Coronary artery (tissue), 2 donors: ENCODE data around the gene MLKL.

Experiments used
- DNase-seq: peaks from one replicate; pipeline ENCODE4 v3.0.0-alpha.2; 2017; ENCODE audit warnings: low spot score
- H3K27ac ChIP-seq, 2 donors: fragments of 200-600 bp; sonication (generic); one replicate each; pipeline ENCODE4 v1.5.1; 2016 to 2019
- H3K4me3 ChIP-seq: fragments of 200-600 bp; sonication (generic); 2 replicates; pipeline ENCODE4 v1.5.1; 2016; ENCODE audit warnings: mild to moderate bottlenecking, moderate library complexity
- TF ChIP-seq, protein P1 (sequence below): fragments of 200-600 bp; sonication (generic); IDR thresholded peaks from one replicate; pipeline ENCODE4 v1.5.1; 2019; ENCODE audit warnings: antibody characterized with exemption

Gene MLKL

GRCh38 chr16:74732707-74733350, 32.2 kb upstream of the MLKL start:
- no peak for DNase-seq
- TF ChIP-seq, protein P1, sequence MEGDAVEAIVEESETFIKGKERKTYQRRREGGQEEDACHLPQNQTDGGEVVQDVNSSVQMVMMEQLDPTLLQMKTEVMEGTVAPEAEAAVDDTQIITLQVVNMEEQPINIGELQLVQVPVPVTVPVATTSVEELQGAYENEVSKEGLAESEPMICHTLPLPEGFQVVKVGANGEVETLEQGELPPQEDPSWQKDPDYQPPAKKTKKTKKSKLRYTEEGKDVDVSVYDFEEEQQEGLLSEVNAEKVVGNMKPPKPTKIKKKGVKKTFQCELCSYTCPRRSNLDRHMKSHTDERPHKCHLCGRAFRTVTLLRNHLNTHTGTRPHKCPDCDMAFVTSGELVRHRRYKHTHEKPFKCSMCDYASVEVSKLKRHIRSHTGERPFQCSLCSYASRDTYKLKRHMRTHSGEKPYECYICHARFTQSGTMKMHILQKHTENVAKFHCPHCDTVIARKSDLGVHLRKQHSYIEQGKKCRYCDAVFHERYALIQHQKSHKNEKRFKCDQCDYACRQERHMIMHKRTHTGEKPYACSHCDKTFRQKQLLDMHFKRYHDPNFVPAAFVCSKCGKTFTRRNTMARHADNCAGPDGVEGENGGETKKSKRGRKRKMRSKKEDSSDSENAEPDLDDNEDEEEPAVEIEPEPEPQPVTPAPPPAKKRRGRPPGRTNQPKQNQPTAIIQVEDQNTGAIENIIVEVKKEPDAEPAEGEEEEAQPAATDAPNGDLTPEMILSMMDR: no peak
- Histone ChIP-seq H3K4me3 (no peak overlapping the region), H3K27ac (no peak overlapping the region)

DNA sequence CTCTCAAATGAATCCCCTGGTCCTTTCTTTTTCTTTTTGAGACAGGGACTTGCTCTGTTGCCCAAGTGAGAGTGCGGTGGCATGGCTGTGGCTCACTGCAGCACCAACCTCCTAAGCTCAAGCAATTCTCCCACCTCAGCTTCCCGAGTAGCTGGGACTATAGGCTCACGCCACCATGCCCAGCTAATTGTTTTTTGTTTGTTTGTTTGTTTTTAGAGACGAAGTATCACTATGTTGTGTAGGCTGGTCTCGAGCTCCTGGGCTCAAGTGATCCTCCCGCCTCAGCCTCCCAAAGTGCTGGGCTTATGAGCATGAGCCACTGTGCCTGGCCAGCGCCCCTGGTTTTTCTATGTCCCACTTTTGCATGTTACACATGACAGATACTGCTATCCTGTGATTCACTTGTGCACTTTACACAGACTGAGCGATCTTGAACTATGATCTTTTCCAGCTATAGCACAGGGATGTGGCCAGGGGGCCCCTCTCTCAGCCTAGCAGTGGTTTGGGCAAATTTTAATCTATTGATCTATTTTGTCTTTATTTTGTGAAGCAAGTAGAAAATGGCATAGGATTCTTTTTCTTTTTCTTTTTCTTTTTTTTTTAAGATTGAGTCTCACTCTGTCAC, 31.3 kb upstream of the MLKL start:
- TF ChIP-seq, protein P1: no peak
- Histone ChIP-seq H3K27ac (no peak overlapping the region), H3K4me3 (no peak overlapping the region)
- DNase-seq: no peak

GRCh38 chr16:74729783-74730683, 29.4 kb upstream of the MLKL start:
- no peak overlapping the region for H3K4me3 ChIP-seq
- no peak for DNase-seq

GRCh38 chr16:74727903-74728302, 27.2 kb upstream of the MLKL start:
- no peak overlapping the region for H3K4me3 ChIP-seq
- no peak for DNase-seq
- H3K27ac ChIP-seq: no peak overlapping the region

More at GRCh38 chr16:74729783-74730683, 29.4 kb upstream of the MLKL start:
- H3K27ac ChIP-seq: no peak overlapping the region
- TF ChIP-seq, protein P1: no peak

DNA sequence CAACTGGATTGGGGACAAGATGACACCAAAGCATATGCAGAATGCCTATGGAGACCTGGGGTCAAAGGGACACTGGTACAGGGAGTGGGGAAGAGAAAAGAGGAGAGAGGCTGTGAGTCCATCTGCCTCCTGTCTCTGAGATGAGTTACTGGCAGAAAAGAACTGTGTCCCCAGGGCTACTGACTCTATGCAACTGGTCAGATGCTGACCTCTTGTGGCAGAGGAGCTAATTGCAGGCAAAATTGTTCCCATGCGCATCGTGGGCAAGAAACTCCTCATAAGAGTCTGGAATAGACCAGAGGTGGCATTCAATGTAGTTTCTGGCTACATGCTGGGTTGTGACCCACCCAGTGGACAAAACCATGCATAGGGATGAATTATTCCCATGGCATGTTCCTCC, 26.1 kb upstream of the MLKL start:
- Histone ChIP-seq H3K27ac (no peak overlapping the region), H3K4me3 (no peak overlapping the region)
- DNase-seq: no peak
- TF ChIP-seq, protein P1: no peak

More at GRCh38 chr16:74727903-74728302, 27.2 kb upstream of the MLKL start:
- TF ChIP-seq, protein P1: no peak

DNA sequence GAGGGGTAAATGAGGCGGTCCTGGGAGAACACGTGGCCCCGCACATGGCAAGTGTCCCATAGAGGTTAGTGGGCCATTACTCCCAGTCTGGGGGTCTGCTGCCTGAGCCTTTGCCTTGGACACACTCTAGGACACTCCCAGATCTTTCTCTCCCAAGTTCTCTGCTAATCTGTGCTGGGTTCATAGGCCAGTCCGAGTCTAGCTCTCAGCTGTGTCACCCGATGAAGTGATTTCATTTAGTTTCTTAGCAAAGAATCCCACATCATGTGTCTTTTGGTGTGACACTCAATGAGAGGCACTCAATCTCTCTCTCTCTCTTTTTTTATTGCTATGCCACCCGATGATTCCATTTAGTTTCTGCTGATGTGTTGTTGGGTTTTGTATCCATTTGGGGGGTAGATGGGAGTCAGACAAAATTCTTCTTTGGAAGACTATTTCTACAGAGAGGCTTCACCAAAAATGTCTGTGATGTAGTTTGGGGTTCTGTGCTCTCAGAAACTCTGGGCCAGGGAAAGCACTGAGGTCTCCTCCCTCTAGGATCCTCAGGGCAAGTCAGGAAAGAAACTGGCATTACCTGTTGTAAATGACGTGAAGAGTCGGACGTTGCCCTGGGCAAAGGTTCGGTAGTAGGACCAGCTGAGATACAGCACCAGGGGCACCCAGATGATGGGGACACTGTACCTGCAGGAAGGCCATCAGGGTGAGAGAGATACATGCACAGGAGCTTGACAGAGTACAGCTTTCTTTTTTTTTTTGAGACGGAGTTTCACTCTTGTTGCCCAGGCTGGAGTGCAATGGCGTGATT, 25.2 kb upstream of the MLKL start:
- no peak overlapping the region for H3K27ac ChIP-seq
- TF ChIP-seq, protein P1: no peak
- no peak for DNase-seq

More for the DNA sequence above, 25.2 kb upstream of the MLKL start:
- no peak overlapping the region for H3K4me3 ChIP-seq
